Mesodermal cell (in vitro differentiated cells): ENCODE measurements around the gene C3.
"Not testable (repeated sequence)": the region's sequence is repeated elsewhere in the genome, so short reads cannot be mapped to it uniquely, and the experiment has no call there.

ENCODE experiments used
- H3K27ac ChIP-seq: 2 replicates; pipeline ENCODE4 v1.7.0; 2013; ENCODE audit warnings: mild to moderate bottlenecking, low read depth, low read length, moderate library complexity; ENCODE audit not compliant: severe bottlenecking
- H3K36me3 ChIP-seq: 2 replicates; pipeline ENCODE4 v1.7.1; 2013; ENCODE audit warnings: mild to moderate bottlenecking, low read length, moderate library complexity; ENCODE audit not compliant: control insufficient read depth, insufficient read depth
- H3K4me1 ChIP-seq: one replicate; pipeline ENCODE4 v1.7.1; 2013; ENCODE audit warnings: mild to moderate bottlenecking, low read length; ENCODE audit not compliant: insufficient read depth, control insufficient read depth, poor library complexity, severe bottlenecking
- H3K4me3 ChIP-seq: 2 replicates; pipeline ENCODE4 v1.7.0; 2013; ENCODE audit warnings: low read length, control low read depth, mild to moderate bottlenecking; ENCODE audit not compliant: insufficient read depth, poor library complexity, severe bottlenecking; ENCODE audit errors: extremely low read depth
- H3K9me3 ChIP-seq: 2 replicates; pipeline ENCODE4 v1.7.1; 2013; ENCODE audit warnings: mild to moderate bottlenecking, low read length, moderate library complexity; ENCODE audit not compliant: control insufficient read depth
- WGBS, 2 experiments: methylation state at CpG; one replicate each; pipeline ENCODE4 v1.1.5; 2013; ENCODE audit warnings: missing lambda C conversion rate in 2 of 2; ENCODE audit not compliant: insufficient coverage in 2 of 2; 5-methylcytosine and 5-hydroxymethylcytosine counted together

Gene C3

GRCh38 chr19:6639439-6639838 is 81.0 kb downstream of the C3 start:
- Histone ChIP-seq H3K4me1 (no peaks in the 10 kb centered on the region), H3K4me3 (no peak overlapping the region), H3K27ac (no peak overlapping the region), H3K9me3 (no peaks in the 10 kb centered on the region), H3K36me3 (no peaks in the 10 kb centered on the region)
- 81 to 85% methylated on average over 2 to 4 of the region's 4 CpGs for WGBS, 2 experiments

GRCh38 chr19:6633456-6633813 is 87.0 kb downstream of the C3 start:
- H3K4me3 ChIP-seq, H3K4me1 ChIP-seq, H3K9me3 ChIP-seq, H3K27ac ChIP-seq, H3K36me3 ChIP-seq: not testable (repeated sequence)
- 79% methylated on average over 4 of the region's 4 CpGs; no CpG with 5 or more reads in 1 of the 2 experiments for WGBS, 2 experiments

- H3K36me3 ChIP-seq, H3K4me3 ChIP-seq, H3K9me3 ChIP-seq, H3K27ac ChIP-seq, H3K4me1 ChIP-seq: not testable (repeated sequence)
- WGBS, 2 experiments, result 54 to 55% methylated on average over 17 to 20 of the region's 26 CpGs
Measured at GRCh38 chr19:6632747-6633455, 87.5 kb downstream of the C3 start.

DNA sequence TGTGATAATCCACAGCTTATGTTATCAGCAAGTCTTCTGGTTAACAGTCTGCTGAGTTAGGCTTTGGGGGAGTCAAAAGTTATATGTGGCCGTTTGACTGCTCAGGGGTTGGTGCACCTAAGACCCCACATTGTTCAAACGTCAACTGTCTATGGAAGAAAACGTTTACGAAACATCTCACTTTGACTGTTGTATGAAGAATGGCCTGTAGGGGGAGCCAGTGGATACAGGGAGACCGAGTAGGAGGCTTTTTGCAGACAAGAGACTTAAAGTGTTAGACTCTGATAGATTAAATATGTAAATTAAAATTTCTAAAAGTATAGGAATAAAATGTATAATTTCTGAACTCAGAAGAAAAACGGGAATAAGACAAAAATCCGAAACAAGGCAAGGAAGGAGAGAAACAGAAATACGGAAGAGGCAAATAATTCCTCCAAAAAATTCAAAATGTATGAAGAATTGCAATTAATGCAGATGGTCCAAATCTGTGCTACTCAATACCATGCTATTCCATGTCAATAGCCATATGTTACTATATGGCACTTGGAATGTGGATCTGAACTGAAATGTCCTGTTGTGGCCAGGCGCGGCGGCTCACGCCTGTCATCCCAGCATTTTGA is 88.3 kb downstream of the C3 start:
- Histone ChIP-seq H3K4me1 (no peaks in the 10 kb centered on the region), H3K36me3 (no peaks in the 10 kb centered on the region), H3K4me3 (no peak overlapping the region), H3K27ac (no peak overlapping the region), H3K9me3 (peaks cover 5% of the 10 kb centered on the region)
- 43 to 52% methylated on average over 8 to 11 of the region's 12 CpGs for WGBS, 2 experiments
